A549 (cell line): Measurements from ENCODE around the gene ABHD12. TPM values are rescaled to one million over a fixed set of nuclear protein-coding genes. Genes with fewer than 3 reads are reported as not detected.

Experiments
- ATAC-seq, 2 experiments: fragments of 200-7000 bp in 1 of 2; fragments of >200 bp in 1 of 2; cut with Nextera tagmentation in 1 of 2; cut with Tn5 transposase in 1 of 2; 3 replicates each; pipeline versions ENCODE4 v1.8.0 to v1.9.1; 2018 to 2020; ENCODE audit warnings: mild to moderate bottlenecking in 1 of 2, moderate library complexity in 1 of 2
- CTCF ChIA-PET: fragments of 300-600 bp; sonication (Branson Sonifier 250); formaldehyde crosslinking; extraction: SDS; loops from one replicate; lab custom pipeline; 2021; ENCODE audit warnings: antibody characterized with exemption, inconsistent platforms; lab: Yijun Ruan, JAX
- POLR2A ChIA-PET: fragments of 350-600 bp; formaldehyde crosslinking; extraction: SDS; loops from one replicate; lab custom pipeline; 2021; ENCODE audit warnings: antibody characterized with exemption, inconsistent platforms; lab: Yijun Ruan, JAX
- DNase-seq, 2 experiments: peaks; one replicate each; pipeline versions ENCODE4 v3.0.0 to v3.0.0-alpha.2; 2011 to 2016; ENCODE audit warnings: low read depth in 1 of 2, low spot score in 1 of 2
- FAIRE-seq: peaks from 2 replicates; lab custom pipeline; 2011; peaks lifted over from hg19 to GRCh38; lab: Jason Lieb, UNC
- H3K27ac ChIP-seq, 2 experiments: fragments of >200 bp; sonication (Bioruptor Twin); formaldehyde crosslinking; 3 replicates each; pipeline ENCODE4 v1.5.1; 2016 to 2017
- H3K4me1 ChIP-seq: fragments of >200 bp; sonication (Bioruptor Twin); formaldehyde crosslinking; 3 replicates; pipeline ENCODE4 v1.6.1; 2016
- H3K4me2 ChIP-seq: fragments of >200 bp; sonication (Bioruptor Twin); formaldehyde crosslinking; 3 replicates; pipeline ENCODE4 v1.6.1; 2016
- H3K4me3 ChIP-seq: fragments of >200 bp; sonication (Bioruptor Twin); formaldehyde crosslinking; 3 replicates; pipeline ENCODE4 v1.5.1; 2016
- H3K9me3 ChIP-seq: fragments of >200 bp; sonication (Bioruptor Twin); formaldehyde crosslinking; 3 replicates; pipeline ENCODE4 v1.6.1; 2016
- BHLHE40 ChIP-seq: IDR thresholded peaks from 2 replicates; pipeline ENCODE4 v1.6.1; 2012; ENCODE audit warnings: low read depth, low read length, inconsistent platforms
- CBX2 ChIP-seq: fragments of 200-600 bp; sonication (generic); IDR thresholded peaks from 2 replicates; pipeline ENCODE4 v1.6.1; 2016; ENCODE audit warnings: low read depth, mild to moderate bottlenecking, borderline replicate concordance
- CEBPB ChIP-seq, 2 experiments: fragments of >200 bp in 1 of 2; sonication (Bioruptor Twin) in 1 of 2; formaldehyde crosslinking in 1 of 2; IDR thresholded peaks; 2 replicates each; pipeline ENCODE4 v1.6.1; 2012 to 2016
- CHD2 ChIP-seq: fragments of 150-350 bp; IDR thresholded peaks from 2 replicates; pipeline ENCODE4 v1.6.1; 2014; ENCODE audit warnings: low read length; ENCODE audit not compliant: partially characterized antibody
- EHF ChIP-seq: fragments of 250-450 bp; sonication (Bioruptor Pico); IDR thresholded peaks from 2 replicates; pipeline ENCODE4 v1.5.0; 2020; ENCODE audit warnings: mild to moderate bottlenecking
- EP300 ChIP-seq, 2 experiments: fragments of >200 bp; sonication (Bioruptor Twin); formaldehyde crosslinking; IDR thresholded peaks; 2 replicates in 1 of 2; 3 replicates in 1 of 2; pipeline ENCODE4 v1.6.1; 2016 to 2017
- FOSB ChIP-seq: fragments of 250-450 bp; sonication (Bioruptor Pico); IDR thresholded peaks from 2 replicates; pipeline ENCODE4 v1.5.0; 2020; ENCODE audit warnings: mild to moderate bottlenecking, moderate library complexity
- GATA3 ChIP-seq: IDR thresholded peaks from 2 replicates; pipeline ENCODE4 v1.6.1; 2012; ENCODE audit warnings: borderline replicate concordance
- HDAC2 ChIP-seq: fragments of 200-600 bp; sonication (generic); IDR thresholded peaks from 2 replicates; pipeline ENCODE4 v1.6.1; 2016
- HOXB13 ChIP-seq: fragments of 250-450 bp; sonication (Bioruptor Pico); IDR thresholded peaks from 2 replicates; pipeline ENCODE4 v1.5.0; 2020; ENCODE audit warnings: low read depth, mild to moderate bottlenecking, moderate library complexity
- KDM1A ChIP-seq: fragments of 200-600 bp; sonication (generic); IDR thresholded peaks from 2 replicates; pipeline ENCODE4 v1.6.1; 2016; ENCODE audit warnings: low read depth, mild to moderate bottlenecking
- MAFK ChIP-seq: fragments of 450-650 bp; IDR thresholded peaks from 2 replicates; pipeline ENCODE4 v1.6.1; 2014; ENCODE audit not compliant: partially characterized antibody
- MYC ChIP-seq: IDR thresholded peaks from 2 replicates; pipeline ENCODE4 v1.6.1; 2012; ENCODE audit warnings: mild to moderate bottlenecking, inconsistent platforms, low read length, improper control_type of control experiment, borderline replicate concordance
- NFE2L2 ChIP-seq: fragments of 150-350 bp; conservative IDR thresholded peaks from 2 replicates; pipeline ENCODE4 v1.6.1; 2014; ENCODE audit warnings: low read length
- NPAS2 ChIP-seq: fragments of 250-450 bp; sonication (Bioruptor Pico); IDR thresholded peaks from 2 replicates; pipeline ENCODE4 v1.8.0; 2022; ENCODE audit warnings: mild to moderate bottlenecking, moderate library complexity, borderline replicate concordance
- PHF8 ChIP-seq: fragments of 200-600 bp; sonication (generic); IDR thresholded peaks from 2 replicates; pipeline ENCODE4 v1.6.1; 2016; ENCODE audit warnings: low read depth, mild to moderate bottlenecking, antibody characterized with exemption, moderate library complexity, borderline replicate concordance
- POLR2A ChIP-seq: IDR thresholded peaks from 2 replicates; pipeline ENCODE4 v1.6.1; 2012; ENCODE audit warnings: mild to moderate bottlenecking, low read length
- RARB ChIP-seq: fragments of 250-450 bp; sonication (Bioruptor Pico); IDR thresholded peaks from 2 replicates; pipeline ENCODE4 v1.8.0; 2021; ENCODE audit warnings: mild to moderate bottlenecking, moderate library complexity
- SMC3 ChIP-seq: fragments of >200 bp; sonication (Bioruptor Twin); formaldehyde crosslinking; IDR thresholded peaks from 3 replicates; pipeline ENCODE4 v1.6.1; 2018; ENCODE audit warnings: inconsistent platforms
- TFCP2L1 ChIP-seq: fragments of 250-450 bp; sonication (Bioruptor Pico); IDR thresholded peaks from 2 replicates; pipeline ENCODE4 v1.5.0; 2021; ENCODE audit warnings: mild to moderate bottlenecking
- TP53 ChIP-seq: fragments of 250-450 bp; sonication (Bioruptor Pico); IDR thresholded peaks from 2 replicates; pipeline ENCODE4 v1.5.0; 2021; ENCODE audit warnings: mild to moderate bottlenecking, moderate library complexity
- ZSCAN20 ChIP-seq: fragments of 250-450 bp; sonication (Bioruptor Pico); IDR thresholded peaks from 2 replicates; pipeline ENCODE4 v1.8.0; 2022; ENCODE audit warnings: mild to moderate bottlenecking, moderate library complexity
- WGBS: methylation state at CpG from one replicate; pipeline ENCODE4 v1.1.6; 2017; ENCODE audit errors: missing lambda C conversion rate; 5-methylcytosine and 5-hydroxymethylcytosine counted together
- polyA plus RNA-seq, 4 experiments: library from polyadenylated mRNA; depleted of rRNA in 3 of 4; stranded (reverse); fragments of >200 nt; fragmentation: RNase III in 1 of 4; extraction: RNeasy Plus Mini Kit Qiagen cat#74134 plus additional on column Dnase treatment in 1 of 4; gene quantifications; 2 replicates in 3 of 4; 3 replicates in 1 of 4; pipeline ENCODE4 v1.2.3, GENCODE V29; 2011 to 2017
- TF ChIP-seq, protein P1 (sequence below): fragments of 250-450 bp; sonication (Bioruptor Pico); IDR thresholded peaks from 2 replicates; pipeline ENCODE4 v1.5.0; 2020; ENCODE audit warnings: low read depth, mild to moderate bottlenecking, moderate library complexity
- TF ChIP-seq, protein P2 (sequence below): fragments of 150-350 bp; IDR thresholded peaks from 2 replicates; pipeline ENCODE4 v1.6.1; 2014; ENCODE audit warnings: low read depth, mild to moderate bottlenecking, low read length
- TF ChIP-seq, protein P3 (sequence below): IDR thresholded peaks from 2 replicates; pipeline ENCODE4 v1.6.1; 2012; ENCODE audit warnings: low read depth, borderline replicate concordance
- TF ChIP-seq, protein P4 (sequence below): fragments of 450-650 bp; IDR thresholded peaks from 2 replicates; pipeline ENCODE4 v1.6.1; 2014; ENCODE audit warnings: antibody characterized with exemption

ABHD12 gene
- polyA plus RNA-seq, 2 of the 4 experiments (the other 2 are of a cell fraction): 54.3 to 101 TPM

DNA sequence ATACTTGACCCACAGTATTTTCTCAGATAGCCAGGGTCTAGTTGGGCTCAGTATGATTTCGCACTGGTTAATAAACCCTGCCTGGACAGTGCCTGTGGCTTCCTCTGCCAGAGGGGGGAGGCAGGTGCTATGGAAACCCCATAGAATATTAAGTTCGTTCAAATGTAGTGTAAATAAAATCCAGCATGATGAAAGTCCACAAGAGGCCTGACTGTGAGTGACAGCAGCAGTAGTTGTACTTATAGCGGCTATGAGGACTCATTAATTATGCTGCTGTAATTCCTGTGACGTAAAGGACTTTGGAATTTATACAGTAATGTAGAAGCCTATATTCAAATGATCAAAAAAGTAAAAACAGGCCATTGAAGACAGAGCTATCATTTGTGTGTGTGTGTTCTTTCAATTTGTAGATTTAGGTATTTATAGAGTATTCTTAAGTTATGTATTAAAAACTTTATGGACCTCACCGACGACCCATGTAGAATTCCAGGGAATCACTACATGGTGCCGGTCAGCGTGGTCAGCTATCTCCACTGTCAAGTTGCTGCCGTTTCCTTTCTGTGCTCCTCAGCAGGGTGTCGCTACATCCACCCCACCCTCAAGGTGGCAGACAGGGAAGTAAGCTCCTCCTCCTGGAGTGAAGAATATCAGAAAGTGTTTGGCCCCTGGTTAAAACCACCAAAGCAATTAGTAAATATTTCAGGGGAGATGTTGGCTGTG lies 132.7 kb downstream of the ABHD12 start:
- POLR2A ChIA-PET: no interaction called here
- no peak for DNase-seq
- no peak for FAIRE-seq
- CTCF ChIA-PET: interaction anchor here (0.6 to 5.1 kb wide), 9 partner anchors 10 to 264 kb away, joined by 3 to 30 read pairs (median 3); partner anchors contain the start of genes APMAP, ENTPD6 and PYGB
- Histone ChIP-seq H3K9me3 (0 out of 3 replicates have a peak, but pooled peaks cover 5% of the 10 kb centered on the region), H3K4me3 (no peak overlapping the region), H3K27ac (no peak overlapping the region), H3K4me2 (no peak overlapping the region), H3K4me1 (peaks cover 30% of the 10 kb centered on the region)
- TF ChIP-seq KDM1A (no peak), TP53 (CRISPR knock-in tag) (no peak), EHF (CRISPR knock-in tag) (no peak), MAFK (no peak), RARB (CRISPR knock-in tag) (no peak), GATA3 (no peak), FOSB (CRISPR knock-in tag) (no peak), EP300 (IDR thresholded peaks at IDR 0.05) (no peak), POLR2A (no peak), CEBPB (IDR thresholded peaks at IDR 0.05) (no peak), TFCP2L1 (no peak), SMC3 (no peak), HDAC2 (no peak), CHD2 (no peak), NFE2L2 (no peak), HOXB13 (no peak)
- TF ChIP-seq, protein P1, sequence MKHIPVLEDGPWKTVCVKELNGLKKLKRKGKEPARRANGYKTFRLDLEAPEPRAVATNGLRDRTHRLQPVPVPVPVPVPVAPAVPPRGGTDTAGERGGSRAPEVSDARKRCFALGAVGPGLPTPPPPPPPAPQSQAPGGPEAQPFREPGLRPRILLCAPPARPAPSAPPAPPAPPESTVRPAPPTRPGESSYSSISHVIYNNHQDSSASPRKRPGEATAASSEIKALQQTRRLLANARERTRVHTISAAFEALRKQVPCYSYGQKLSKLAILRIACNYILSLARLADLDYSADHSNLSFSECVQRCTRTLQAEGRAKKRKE (CRISPR knock-in tag): no peak
- TF ChIP-seq, protein P2, sequence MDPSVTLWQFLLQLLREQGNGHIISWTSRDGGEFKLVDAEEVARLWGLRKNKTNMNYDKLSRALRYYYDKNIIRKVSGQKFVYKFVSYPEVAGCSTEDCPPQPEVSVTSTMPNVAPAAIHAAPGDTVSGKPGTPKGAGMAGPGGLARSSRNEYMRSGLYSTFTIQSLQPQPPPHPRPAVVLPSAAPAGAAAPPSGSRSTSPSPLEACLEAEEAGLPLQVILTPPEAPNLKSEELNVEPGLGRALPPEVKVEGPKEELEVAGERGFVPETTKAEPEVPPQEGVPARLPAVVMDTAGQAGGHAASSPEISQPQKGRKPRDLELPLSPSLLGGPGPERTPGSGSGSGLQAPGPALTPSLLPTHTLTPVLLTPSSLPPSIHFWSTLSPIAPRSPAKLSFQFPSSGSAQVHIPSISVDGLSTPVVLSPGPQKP: no peak
- TF ChIP-seq, protein P3, sequence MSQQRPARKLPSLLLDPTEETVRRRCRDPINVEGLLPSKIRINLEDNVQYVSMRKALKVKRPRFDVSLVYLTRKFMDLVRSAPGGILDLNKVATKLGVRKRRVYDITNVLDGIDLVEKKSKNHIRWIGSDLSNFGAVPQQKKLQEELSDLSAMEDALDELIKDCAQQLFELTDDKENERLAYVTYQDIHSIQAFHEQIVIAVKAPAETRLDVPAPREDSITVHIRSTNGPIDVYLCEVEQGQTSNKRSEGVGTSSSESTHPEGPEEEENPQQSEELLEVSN: no peak
- TF ChIP-seq, protein P4, sequence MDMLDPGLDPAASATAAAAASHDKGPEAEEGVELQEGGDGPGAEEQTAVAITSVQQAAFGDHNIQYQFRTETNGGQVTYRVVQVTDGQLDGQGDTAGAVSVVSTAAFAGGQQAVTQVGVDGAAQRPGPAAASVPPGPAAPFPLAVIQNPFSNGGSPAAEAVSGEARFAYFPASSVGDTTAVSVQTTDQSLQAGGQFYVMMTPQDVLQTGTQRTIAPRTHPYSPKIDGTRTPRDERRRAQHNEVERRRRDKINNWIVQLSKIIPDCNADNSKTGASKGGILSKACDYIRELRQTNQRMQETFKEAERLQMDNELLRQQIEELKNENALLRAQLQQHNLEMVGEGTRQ: no peak
- 88% methylated on average over 10 of the region's 10 CpGs for WGBS
- ATAC-seq: no peak

DNA sequence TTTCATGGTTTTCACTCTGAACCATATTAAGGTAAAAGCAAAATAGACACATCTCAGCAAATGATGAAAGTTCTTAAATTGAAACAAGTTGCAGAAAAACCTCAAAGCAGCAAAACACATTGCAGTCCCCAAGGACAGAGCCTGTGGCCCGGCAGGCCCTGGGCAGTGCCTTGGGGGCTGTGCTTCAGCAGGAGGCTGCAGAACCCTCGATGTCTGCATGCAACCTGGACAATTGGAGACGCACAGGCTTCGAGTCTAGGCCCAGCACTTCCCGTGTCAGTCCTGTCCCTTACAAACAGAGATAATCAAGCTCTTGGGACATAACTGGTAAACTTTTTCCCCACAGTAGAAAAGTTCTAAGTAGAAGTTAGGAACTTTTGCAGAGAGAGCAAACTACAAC lies 133.5 kb downstream of the ABHD12 start:
- Histone ChIP-seq H3K4me3 (no peak overlapping the region), H3K4me2 (no peak overlapping the region), H3K9me3 (0 out of 3 replicates have a peak, but pooled peaks cover 5% of the 10 kb centered on the region), H3K27ac (no peak overlapping the region), H3K4me1 (peaks cover 38% of the 10 kb centered on the region)
- ATAC-seq (no peak), FAIRE-seq (no peak), DNase-seq (no peak)
- TF ChIP-seq CBX2 (no peak), PHF8 (no peak), MYC (no peak), NPAS2 (CRISPR knock-in tag) (no peak), ZSCAN20 (CRISPR knock-in tag) (no peak), MAFK (no peak), SMC3 (no peak), BHLHE40 (no peak)
- TF ChIP-seq, protein P3: no peak
- TF ChIP-seq, protein P4: no peak
- CTCF ChIA-PET: interaction anchor here (0.7 to 5.1 kb wide), 8 partner anchors 10 to 263 kb away, joined by 3 to 30 read pairs (median 4); partner anchors contain the start of genes APMAP, ENTPD6 and PYGB
- POLR2A ChIA-PET: no interaction called here
- WGBS: 91% methylated on average over 5 of the region's 5 CpGs
